ENCODE data around the gene PRKD2. TPM values are rescaled to one million over a fixed set of nuclear protein-coding genes. Genes with fewer than 3 reads are reported as not detected.

The PRKD2 gene
- total and polyA plus RNA-seq, 2 of the 8 experiments (the other 6 are each of a cell fraction or from before 2014, with no cell fraction given), result 24.4 to 63.8 TPM

GRCh38 chr19:46710687-46711086 is 6.2 kb downstream of the PRKD2 start:
- 72% methylated on average over 15 of the region's 25 CpGs; no CpG with 5 or more reads in 1 of the 2 experiments for WGBS, 2 experiments (ENCODE audit: extremely low coverage in 1 of 2, insufficient coverage in 1 of 2, insufficient read length in 1 of 2, insufficient replicate concordance in 2 of 2, low coverage in 1 of 2, low lambda C conversion rate in 2 of 2, missing lambda C conversion rate in 1 of 2)
- no peak overlapping the region for H4K5ac ChIP-seq (ENCODE audit: insufficient read length, low read depth, low read length)
- no peak overlapping the region for H2AK5ac ChIP-seq (ENCODE audit: low read depth, low read length)
- H4K8ac ChIP-seq (ENCODE audit: extremely low read depth, insufficient read depth, low read length), result no peak overlapping the region
- no peak overlapping the region for H2BK15ac ChIP-seq (ENCODE audit: low read length)
- peaks cover 6% of the 10 kb centered on the region; the same call in 1 of the 2 replicates for H3K23me2 ChIP-seq (ENCODE audit: low read depth, low read length)
- H3K9me3 ChIP-seq (ENCODE audit: insufficient read depth in 2 of 2, low read depth in 1 of 2, low read length in 1 of 2), result no peaks in the 10 kb centered on the region
- FAIRE-seq (no peak), DNase-seq (ENCODE audit: low read depth in 1 of 2, low spot score in 2 of 2) (peak; percentile 78 to 80)
- peaks cover 0 to 25% (median 6%) of the 10 kb centered on the region in 4 experiments; a peak in 5 of 8 replicates for H3K36me3 ChIP-seq (ENCODE audit: control insufficient read depth in 2 of 4, insufficient read depth in 4 of 4, low read length in 3 of 4)
- no peak overlapping the region for H2AFZ ChIP-seq (ENCODE audit: low read length)
- no peak overlapping the region for H3K4me3 ChIP-seq (ENCODE audit: extremely low read depth in 1 of 4, insufficient read depth in 2 of 4, low read depth in 3 of 4, low read length in 4 of 4)
- no peak overlapping the region for H3K27ac ChIP-seq (ENCODE audit: low read depth, low read length)
- no peak overlapping the region for H3K23ac ChIP-seq (ENCODE audit: insufficient read length)
- no peaks in the 10 kb centered on the region for H3K79me1 ChIP-seq (ENCODE audit: low read depth, low read length)
- H3K14ac ChIP-seq (ENCODE audit: insufficient read length), result no peak overlapping the region
- H3K4me2 ChIP-seq (ENCODE audit: insufficient read depth in 1 of 2, low read depth in 2 of 2, low read length in 2 of 2), result no peak overlapping the region
- no peak overlapping the region for H3K18ac ChIP-seq (ENCODE audit: extremely low read depth, low read length)
- ChIA-PET CTCF (ENCODE audit: partially characterized antibody) (interaction anchor here (0.6 to 7.5 kb wide), 10 partner anchors 11 to 1335 kb away, joined by 3 to 46 read pairs (median 4); no protein-coding TSS in a partner anchor), POLR2A (ENCODE audit: partially characterized antibody) (interaction anchor here (0.7 to 2.3 kb wide), 12 partner anchors 9 to 78 kb away, joined by 3 to 8 read pairs (median 3); partner anchors contain the start of genes FKRP and SLC1A5)
- H3K27me3 ChIP-seq (replicated peaks in 1 of 4; ENCODE audit: control insufficient read depth in 3 of 4, extremely low read depth in 1 of 4, insufficient read depth in 3 of 4, low read length in 3 of 4), result no peaks in the 10 kb centered on the region
- no peak overlapping the region for H4K91ac ChIP-seq (replicated peaks; ENCODE audit: insufficient read length, low read length)
- H3K56ac ChIP-seq (replicated peaks; ENCODE audit: insufficient read length, low read depth, low read length), result no peak overlapping the region
- no peak overlapping the region for H2BK120ac ChIP-seq (replicated peaks; ENCODE audit: low read depth, low read length)
- no peak overlapping the region for H3K9ac ChIP-seq (replicated peaks in 1 of 4; ENCODE audit: extremely low read depth in 1 of 4, low read depth in 3 of 4, low read length in 3 of 4)
- H3K79me2 ChIP-seq (ENCODE audit: control insufficient read depth in 1 of 2, insufficient read depth in 2 of 2, low read length in 2 of 2), result peaks cover 0 to 16% of the 10 kb centered on the region in 2 experiments; a peak in 2 of 4 replicates
- no peak overlapping the region for H2BK20ac ChIP-seq (ENCODE audit: low read length)
- 0 out of 2 replicates have a peak overlapping the region, but pooled peaks have one; percentile 15 for H2BK5ac ChIP-seq (ENCODE audit: low read depth, low read length)
- no peak overlapping the region for H2BK12ac ChIP-seq (ENCODE audit: low read depth, low read length)
- peaks cover 0 to 2% of the 10 kb centered on the region in 2 experiments for H4K20me1 ChIP-seq (replicated peaks in 1 of 2; ENCODE audit: control insufficient read depth in 1 of 2, insufficient read depth in 2 of 2, low read length in 2 of 2)
- H3K4me1 ChIP-seq (replicated peaks in 1 of 4; ENCODE audit: control insufficient read depth in 3 of 4, insufficient read depth in 4 of 4, low read length in 3 of 4), result peaks cover 0 to 9% (median 5%) of the 10 kb centered on the region in 4 experiments; a peak in 4 of 7 replicates
- no peak overlapping the region for H3K4ac ChIP-seq (replicated peaks; ENCODE audit: insufficient read length, low read depth, low read length)
- TF ChIP-seq RXRA (IDR thresholded peaks at IDR 0.05; ENCODE audit: insufficient read depth, low read depth, low read length), result no peak
- peak; percentile 71; the same call in 1 of the 2 replicates for TF ChIP-seq TBP (IDR thresholded peaks at IDR 0.05; ENCODE audit: low read depth, low read length)
- TF ChIP-seq SP2 (IDR thresholded peaks at IDR 0.05; ENCODE audit: low read length), result no peak
- TF ChIP-seq CHD2 (IDR thresholded peaks at IDR 0.05; ENCODE audit: low read length), result no peak
- no peak for TF ChIP-seq CTBP2 (IDR thresholded peaks at IDR 0.05; ENCODE audit: borderline replicate concordance, insufficient read depth, insufficient read length, low read length)
- no peak for TF ChIP-seq POU5F1 (IDR thresholded peaks at IDR 0.05; ENCODE audit: low read depth, low read length)
- TF ChIP-seq CHD1 (IDR thresholded peaks at IDR 0.05; ENCODE audit: low read depth, low read length), result no peak
- no peak for TF ChIP-seq CTCF (IDR thresholded peaks at IDR 0.05; ENCODE audit: control extremely low read depth in 1 of 3, insufficient read depth in 1 of 3, low read depth in 1 of 3, low read length in 3 of 3)

Data from H1 (cell line).